Type B pancreatic cell (in vitro differentiated cells): ENCODE results near the gene LOC101059915.

Source experiments
- DNase-seq: peaks from one replicate; pipeline ENCODE4 v3.0.0; 2021; ENCODE audit warnings: mixed read lengths; ENCODE audit not compliant: unreplicated experiment; ENCODE audit errors: extremely low spot score
- H3K27ac Mint-ChIP-seq: 2 replicates; pipeline ENCODE4 v1.8.0; 2021; ENCODE audit warnings: mild to moderate bottlenecking, mixed read lengths
- H3K27me3 Mint-ChIP-seq: 2 replicates; pipeline ENCODE4 v1.8.0; 2021; ENCODE audit warnings: mixed read lengths
- H3K36me3 Mint-ChIP-seq: 2 replicates; pipeline ENCODE4 v1.8.0; 2021; ENCODE audit warnings: mixed read lengths
- H3K4me1 Mint-ChIP-seq: one replicate; pipeline ENCODE4 v1.8.0; 2021; ENCODE audit warnings: mixed read lengths; ENCODE audit not compliant: unreplicated experiment
- H3K4me3 Mint-ChIP-seq: 2 replicates; pipeline ENCODE4 v1.8.0; 2021; ENCODE audit warnings: mild to moderate bottlenecking, mixed read lengths
- H3K9me3 Mint-ChIP-seq: 2 replicates; pipeline ENCODE4 v1.8.0; 2021; ENCODE audit warnings: mixed read lengths
- TF ChIP-seq, protein P1 (sequence below): fragments of 200-600 bp; sonication (generic); conservative IDR thresholded peaks from 2 replicates; pipeline ENCODE4 v1.5.0; 2021; ENCODE audit warnings: antibody characterized with exemption, mild to moderate bottlenecking

Gene LOC101059915

DNA sequence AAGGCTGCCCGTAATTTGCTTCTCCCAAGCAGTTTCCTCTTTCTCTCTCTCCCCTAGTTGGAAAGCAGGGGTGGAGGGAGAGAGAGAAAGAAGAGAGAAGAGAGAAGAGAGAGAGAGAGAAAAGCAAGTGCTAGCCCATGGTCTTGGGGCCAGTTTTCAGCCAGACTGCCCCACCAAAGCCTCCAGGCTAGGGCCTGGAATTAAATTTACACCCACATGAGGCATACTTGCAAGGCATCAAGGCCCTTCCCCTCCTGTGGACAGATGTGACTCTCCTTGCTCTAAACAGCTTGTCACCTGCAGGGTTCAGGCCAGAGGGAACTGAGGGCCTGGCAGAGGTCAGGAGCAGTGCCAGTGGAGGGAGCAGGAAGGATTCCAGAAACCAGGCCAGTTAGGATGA lies 47.4 kb upstream of the LOC101059915 start:
- Mint-ChIP-seq H3K9me3 (no peaks in the 10 kb centered on the region), H3K27ac (no peak overlapping the region), H3K27me3 (no peaks in the 10 kb centered on the region), H3K4me3 (no peak overlapping the region), H3K4me1 (peaks cover 3% of the 10 kb centered on the region), H3K36me3 (no peaks in the 10 kb centered on the region)
- DNase-seq, result no peak
- TF ChIP-seq, protein P1, sequence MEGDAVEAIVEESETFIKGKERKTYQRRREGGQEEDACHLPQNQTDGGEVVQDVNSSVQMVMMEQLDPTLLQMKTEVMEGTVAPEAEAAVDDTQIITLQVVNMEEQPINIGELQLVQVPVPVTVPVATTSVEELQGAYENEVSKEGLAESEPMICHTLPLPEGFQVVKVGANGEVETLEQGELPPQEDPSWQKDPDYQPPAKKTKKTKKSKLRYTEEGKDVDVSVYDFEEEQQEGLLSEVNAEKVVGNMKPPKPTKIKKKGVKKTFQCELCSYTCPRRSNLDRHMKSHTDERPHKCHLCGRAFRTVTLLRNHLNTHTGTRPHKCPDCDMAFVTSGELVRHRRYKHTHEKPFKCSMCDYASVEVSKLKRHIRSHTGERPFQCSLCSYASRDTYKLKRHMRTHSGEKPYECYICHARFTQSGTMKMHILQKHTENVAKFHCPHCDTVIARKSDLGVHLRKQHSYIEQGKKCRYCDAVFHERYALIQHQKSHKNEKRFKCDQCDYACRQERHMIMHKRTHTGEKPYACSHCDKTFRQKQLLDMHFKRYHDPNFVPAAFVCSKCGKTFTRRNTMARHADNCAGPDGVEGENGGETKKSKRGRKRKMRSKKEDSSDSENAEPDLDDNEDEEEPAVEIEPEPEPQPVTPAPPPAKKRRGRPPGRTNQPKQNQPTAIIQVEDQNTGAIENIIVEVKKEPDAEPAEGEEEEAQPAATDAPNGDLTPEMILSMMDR, result no peak

DNA sequence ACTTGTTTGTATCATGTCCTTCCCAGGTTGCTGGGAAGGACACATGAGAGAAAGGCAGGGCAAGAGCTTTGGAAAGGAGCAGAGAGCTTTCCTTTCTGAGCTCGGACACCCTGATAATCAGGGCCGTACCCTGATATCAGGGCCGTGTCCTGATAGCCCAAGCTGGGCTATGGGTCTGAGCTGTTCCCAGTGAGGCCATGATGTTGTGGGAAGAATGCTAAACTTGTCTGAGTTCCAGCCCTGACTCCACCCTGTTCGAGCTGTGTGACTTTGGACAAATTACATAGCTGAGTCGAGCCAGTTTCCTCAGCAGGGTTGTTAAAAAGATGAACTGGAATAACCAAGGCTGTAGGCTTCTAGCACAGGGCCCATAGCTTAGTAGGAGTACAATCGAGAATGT lies 45.7 kb upstream of the LOC101059915 start:
- no peak for DNase-seq
- Mint-ChIP-seq H3K27me3 (no peaks in the 10 kb centered on the region), H3K4me3 (no peak overlapping the region), H3K36me3 (no peaks in the 10 kb centered on the region), H3K27ac (no peak overlapping the region), H3K9me3 (no peaks in the 10 kb centered on the region), H3K4me1 (peaks cover 3% of the 10 kb centered on the region)
- TF ChIP-seq, protein P1, result no peak

DNA sequence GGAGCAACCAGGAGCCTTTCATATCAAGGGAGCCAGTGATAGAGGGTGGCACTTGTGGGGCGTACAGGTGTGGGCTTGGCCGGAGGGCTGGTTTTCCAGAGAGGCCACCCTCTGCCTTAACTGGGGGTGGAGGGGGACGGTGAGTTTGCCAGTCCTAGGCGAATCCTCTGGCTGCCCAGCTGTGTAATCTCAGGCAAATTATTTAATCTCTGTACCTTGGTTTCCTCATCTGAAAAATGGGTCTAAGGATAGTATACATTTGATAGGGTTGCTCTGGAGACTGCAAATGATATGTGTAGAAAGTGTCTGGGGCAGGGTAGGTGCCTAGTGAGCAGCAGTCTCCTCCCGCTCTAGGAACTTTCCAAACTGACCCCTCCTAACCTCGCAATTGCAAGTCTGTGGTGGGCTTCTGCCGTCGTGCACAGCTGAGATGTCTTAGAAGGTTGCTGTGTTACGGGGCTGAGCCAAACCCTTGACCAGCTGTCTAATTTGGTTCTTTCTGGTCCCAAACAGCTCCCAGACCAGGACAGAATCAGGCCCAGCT lies 45.2 kb upstream of the LOC101059915 start:
- no peaks in the 10 kb centered on the region for H3K36me3 Mint-ChIP-seq
- no peak for DNase-seq
- H3K27ac Mint-ChIP-seq, result no peak overlapping the region
- H3K9me3 Mint-ChIP-seq, result no peaks in the 10 kb centered on the region
- H3K4me1 Mint-ChIP-seq, result peaks cover 3% of the 10 kb centered on the region
- H3K27me3 Mint-ChIP-seq, result no peaks in the 10 kb centered on the region
- TF ChIP-seq, protein P1, result no peak
- H3K4me3 Mint-ChIP-seq, result no peak overlapping the region

DNA sequence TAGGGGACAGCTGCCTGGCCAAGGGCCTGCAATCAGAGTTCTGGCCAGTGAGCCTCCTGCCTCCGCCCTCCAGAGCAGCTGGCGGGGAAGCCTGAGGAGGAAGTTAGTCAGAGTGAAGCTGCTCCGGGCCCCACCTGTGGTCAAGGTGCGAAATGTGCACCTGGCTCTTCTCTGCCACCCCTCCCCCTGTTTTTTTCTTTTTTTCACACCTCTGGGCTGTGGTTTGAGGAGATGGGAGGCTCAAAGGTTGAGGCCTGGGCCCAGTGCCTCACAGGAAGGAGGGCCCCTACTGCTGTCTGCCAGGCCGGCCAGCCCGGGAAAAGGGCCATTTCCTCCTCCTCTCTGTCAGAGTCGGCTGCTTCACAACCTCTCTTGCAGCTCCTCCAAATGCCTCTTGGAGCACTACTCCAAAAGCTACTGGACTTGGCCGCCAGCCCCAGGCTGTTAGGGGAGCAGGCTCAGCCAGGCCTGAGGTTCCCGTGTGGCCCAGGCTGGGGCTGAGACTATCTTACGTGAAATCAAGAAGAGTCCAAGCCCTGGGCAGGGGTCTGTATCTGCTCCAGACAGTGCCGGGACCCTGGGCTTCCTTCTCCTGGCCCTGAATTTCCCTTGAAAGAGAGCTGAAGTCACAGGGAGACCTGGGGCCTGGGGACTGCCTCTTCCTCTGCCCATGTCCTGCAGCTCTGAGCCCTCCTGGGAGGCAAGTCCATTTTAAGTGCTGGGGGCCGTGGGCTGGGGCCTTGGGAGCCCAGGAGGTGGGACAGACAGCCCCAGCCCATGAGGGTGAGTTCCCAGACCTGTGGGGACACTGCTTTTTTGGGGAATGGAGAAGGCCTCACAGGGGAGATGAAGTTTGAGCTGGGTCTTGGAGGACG lies 44.5 kb upstream of the LOC101059915 start:
- Mint-ChIP-seq H3K9me3 (no peaks in the 10 kb centered on the region), H3K4me3 (no peak overlapping the region), H3K27ac (no peak overlapping the region), H3K27me3 (no peaks in the 10 kb centered on the region), H3K4me1 (peaks cover 3% of the 10 kb centered on the region), H3K36me3 (no peaks in the 10 kb centered on the region)
- TF ChIP-seq, protein P1, result peak; percentile 24
- no peak for DNase-seq

DNA sequence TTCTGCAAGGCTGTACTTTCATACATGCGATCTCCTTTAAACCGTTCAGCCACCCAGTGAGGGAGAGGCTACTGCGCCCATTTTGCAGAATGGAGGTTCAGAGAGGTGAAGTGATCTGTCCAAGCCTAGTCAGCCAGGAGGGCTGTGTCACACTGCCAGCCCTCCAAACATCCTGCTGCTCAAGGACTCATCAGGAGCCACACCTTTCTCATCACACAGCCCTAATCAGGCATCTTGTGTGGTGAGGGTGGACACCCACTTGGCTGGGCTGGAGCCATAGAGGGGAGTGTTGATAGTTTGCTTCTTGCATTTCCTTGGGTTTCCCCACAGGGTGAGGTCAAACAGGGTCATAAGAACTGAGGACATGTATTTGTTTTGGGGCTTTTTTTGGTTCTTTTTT lies 43.6 kb upstream of the LOC101059915 start:
- Mint-ChIP-seq H3K36me3 (no peaks in the 10 kb centered on the region), H3K4me3 (no peak overlapping the region), H3K27me3 (no peaks in the 10 kb centered on the region), H3K4me1 (peaks cover 3% of the 10 kb centered on the region), H3K9me3 (no peaks in the 10 kb centered on the region), H3K27ac (no peak overlapping the region)
- TF ChIP-seq, protein P1, result no peak
- no peak for DNase-seq
